Inflammatory macrophage treated with lipopolysaccharide for 1 hour (primary cell): ENCODE measurements around the gene ERN1.
"Not testable (repeated sequence)": the region's sequence is repeated elsewhere in the genome, so short reads cannot be mapped to it uniquely, and the experiment has no call there.

Experiments used
- DNase-seq, 2 donors: peaks; one replicate each; pipeline ENCODE4 v3.0.0-alpha.2; 2020 to 2022

ERN1 gene

DNA sequence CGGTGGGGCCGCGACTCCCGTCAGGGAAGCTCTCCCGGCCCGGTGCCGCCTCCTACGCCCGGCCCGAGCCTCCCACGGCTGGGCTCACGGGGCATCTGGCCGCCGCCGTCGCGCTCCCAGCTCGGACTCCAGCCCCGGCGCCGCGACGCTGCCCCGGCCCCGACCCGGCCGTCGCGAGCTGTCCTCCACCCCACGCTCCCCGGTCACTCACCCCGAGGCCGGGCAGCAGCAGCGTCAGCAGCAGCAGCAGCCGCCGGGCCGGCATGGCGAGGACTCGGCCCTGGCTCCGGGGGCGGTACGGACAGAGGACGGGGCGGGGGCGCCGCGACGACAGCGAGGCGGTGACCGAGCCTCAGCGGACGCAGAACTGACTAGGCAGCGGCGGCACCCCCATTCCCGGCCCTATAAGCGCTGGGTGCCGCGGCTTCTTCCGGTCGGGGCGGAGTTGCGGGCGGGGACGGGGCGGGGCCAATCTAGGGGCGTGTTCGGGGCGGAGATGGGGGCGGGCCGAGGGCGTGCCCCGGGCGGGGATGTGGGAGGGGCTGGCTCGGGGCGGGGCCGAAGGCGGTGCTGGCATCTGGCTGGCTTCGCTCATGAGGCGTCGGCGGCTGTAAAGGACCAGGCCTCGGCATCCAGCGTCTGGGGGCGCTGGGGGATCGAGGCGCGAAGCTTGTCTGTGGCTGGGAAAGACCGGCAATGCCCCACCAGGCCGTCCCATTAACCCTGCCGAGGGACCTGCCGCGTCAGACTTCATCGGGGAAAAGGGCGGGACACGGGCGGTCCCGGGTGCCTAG, at the start of gene ERN1:
TSS of gene ERN1 (minus strand) at position 380 of the 794 bp plus-strand sequence. CDS start at position 265, 115 bp downstream.
- peak; percentile 89 to 96 for DNase-seq

GRCh38 chr17:64179024-64179423, 49.1 kb upstream of the ERN1 start:
- DNase-seq: not testable (repeated sequence)

DNA sequence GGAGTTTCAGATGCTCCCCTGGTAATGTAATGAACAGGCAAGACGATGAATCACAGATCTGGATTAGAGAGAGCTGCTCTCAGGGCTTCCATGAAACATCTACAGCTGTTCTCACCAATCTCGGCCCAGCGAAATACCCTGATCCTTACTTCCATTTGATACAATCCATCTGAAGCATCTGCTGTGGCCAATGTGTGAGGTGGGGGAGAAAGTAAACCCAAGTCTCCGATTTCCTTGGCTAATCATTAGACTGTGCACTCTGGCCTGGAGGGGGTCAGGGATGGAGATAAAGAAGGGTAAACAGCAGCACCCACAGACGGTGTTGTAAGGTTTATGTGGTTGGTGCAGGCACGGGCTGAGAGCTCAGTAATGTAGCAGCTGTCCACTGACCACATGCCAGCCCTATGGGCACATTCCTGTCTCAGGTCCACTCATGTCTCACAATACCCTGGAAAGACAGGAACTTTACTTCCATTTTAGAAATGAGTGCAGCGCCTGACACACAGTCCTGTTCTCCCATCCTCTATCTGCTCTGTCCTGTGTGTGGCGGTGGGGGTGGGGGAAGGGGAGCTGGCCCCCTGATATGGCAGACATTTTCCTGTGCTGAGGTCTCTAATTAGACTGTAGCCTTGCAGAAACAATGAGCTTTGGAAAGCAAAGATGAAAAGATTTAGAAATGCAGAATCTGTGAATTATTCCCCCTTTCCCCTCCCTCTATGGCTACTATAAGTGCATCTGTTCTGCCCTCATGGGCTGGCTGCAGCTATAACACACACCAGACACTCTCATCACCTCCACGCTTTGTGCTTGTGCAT, 48.3 kb upstream of the ERN1 start:
- no peak for DNase-seq

GRCh38 chr17:64177311-64178010, 47.5 kb upstream of the ERN1 start:
- DNase-seq: no peak

GRCh38 chr17:64176556-64176955, 46.6 kb upstream of the ERN1 start:
- no peak for DNase-seq

DNA sequence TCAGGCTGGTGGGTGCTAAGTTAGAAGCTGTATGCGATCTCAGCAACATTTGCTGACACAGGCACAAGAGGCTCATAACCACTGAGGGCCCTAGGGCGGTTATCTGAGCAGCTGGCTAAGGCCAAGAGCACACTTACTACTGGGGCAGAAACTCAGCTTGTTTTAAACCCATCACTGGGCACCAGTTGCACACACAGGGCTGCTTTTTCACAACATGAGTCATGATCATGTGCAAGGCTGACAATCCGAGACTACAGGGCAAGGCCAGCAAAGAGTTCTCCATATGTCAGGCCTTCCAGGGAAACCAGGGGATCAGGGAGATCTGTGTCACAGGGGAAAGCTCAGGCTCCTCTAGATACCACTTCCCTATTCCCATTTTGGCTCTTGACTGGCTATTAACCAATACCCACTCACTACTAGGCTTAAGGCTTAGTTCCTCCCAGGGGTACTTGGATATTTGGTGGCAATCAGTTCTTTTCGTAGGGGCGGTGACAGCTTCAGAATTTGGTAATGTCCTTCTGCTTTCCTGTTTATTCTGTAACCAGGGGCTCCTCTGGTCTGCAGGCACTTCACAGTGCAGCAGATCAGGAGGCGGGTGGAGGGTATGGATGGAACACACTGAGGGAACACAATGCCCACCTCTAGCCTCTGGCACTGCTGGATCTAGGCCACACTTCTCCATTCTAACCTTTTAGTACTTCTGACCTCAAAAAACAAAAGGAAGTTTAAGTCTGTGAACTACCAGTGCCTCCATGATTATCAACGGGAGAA, 44.9 kb upstream of the ERN1 start:
- peak; percentile 91 to 99 for DNase-seq

DNA sequence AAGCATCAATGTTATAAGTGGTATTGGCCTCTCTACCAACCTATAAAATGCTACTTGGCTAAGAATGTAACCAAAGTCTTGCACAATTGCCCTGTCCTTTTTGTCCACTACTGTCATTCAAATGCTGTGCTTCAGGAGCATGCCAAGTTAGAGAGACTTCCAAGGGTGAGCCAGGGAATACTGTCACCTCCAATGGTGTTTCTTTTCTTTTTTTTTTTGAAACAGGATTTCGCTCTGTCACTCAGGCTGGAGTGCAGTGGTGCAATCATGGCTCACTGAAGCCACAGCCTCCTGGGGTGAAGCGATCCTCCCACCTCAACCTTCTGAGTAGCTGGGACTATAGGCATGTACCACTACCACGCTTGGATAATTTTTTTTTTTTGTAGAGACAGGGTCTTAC, 43.7 kb upstream of the ERN1 start:
- no peak for DNase-seq

DNA sequence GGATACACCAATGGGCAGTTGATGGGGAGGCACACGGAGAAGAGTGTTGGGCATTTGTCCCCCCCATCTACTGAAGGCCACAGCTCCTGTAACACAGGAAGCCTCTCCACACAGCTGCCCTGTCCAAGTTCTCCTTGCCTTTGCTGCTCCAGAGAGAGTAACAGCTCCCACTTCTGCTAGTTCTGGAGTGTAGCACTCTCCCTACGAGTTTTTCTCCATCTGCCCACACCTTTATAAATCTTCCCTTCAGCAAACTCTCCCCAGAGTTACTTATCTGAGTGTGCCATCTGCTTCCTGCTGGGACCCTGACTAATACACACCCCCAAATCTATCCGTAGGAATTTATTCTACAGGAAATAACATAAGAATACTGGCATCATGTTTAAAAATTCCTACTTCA, 42.6 kb upstream of the ERN1 start:
- DNase-seq: no peak

GRCh38 chr17:64171041-64171440, 41.1 kb upstream of the ERN1 start:
- no peak for DNase-seq

GRCh38 chr17:64170286-64170685, 40.3 kb upstream of the ERN1 start:
- no peak for DNase-seq

- DNase-seq: not testable (repeated sequence)
Observed at GRCh38 chr17:64167666-64168065, 37.7 kb upstream of the ERN1 start.

- no peak for DNase-seq
Observed at GRCh38 chr17:64166876-64167275, 36.9 kb upstream of the ERN1 start.

DNA sequence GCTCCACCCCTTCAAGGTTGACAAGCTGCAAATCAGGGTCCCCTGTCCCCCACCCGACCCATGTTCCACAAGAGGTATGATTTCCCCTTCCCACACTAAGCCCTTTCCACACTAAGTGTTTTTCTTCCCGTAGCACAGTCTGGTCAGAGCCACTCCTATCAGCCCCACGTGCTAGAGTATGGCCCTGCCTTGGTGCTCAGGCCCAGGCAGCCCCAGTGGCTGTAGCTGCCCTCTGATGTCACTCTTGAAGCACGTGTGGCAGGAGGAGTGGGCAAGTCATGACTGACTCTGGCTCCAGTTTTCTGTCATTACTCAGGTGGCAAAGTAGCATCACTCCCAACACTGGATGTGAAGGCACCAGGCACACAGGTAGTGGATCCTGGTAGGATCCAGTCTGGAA, 35.4 kb upstream of the ERN1 start:
- no peak for DNase-seq

GRCh38 chr17:64164596-64165285, 34.8 kb upstream of the ERN1 start:
- no peak for DNase-seq

DNA sequence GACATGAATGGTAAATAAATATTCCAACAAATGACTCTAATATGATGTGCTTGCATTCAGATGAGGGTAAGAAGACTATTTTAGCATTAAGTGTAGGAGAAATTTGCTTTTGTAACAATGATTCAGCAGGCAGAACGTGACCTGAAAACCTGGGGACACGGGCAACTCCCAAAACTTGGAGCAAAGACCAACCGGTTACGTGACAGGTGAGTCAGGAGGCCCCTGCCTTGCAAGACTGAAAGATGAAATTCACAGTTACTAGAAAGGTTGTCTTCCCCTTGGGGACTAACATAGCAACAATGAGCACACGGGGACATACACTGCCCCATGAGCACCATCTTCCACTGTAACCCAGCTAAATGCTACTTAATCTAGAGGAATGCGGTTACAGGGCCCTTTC, 33.5 kb upstream of the ERN1 start:
- no peak for DNase-seq

DNA sequence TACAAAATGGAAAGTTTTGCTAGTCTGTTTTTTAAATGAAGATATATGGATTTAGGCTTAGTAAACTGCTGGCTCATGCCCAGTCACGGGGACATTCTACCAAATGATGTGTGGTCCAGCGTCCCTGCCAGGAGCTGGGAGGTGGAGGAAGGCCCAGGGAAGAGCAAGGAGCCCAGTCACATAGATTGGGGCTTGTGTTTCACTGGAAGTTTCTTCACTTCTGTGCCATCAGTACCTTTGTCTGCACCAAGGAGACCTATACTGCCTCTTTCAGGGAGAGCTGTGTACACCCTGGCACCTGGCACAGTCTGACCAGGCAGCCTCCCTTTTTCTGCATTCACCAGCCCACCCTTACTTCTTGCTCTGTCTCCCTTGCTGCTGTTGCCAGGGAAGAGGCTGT, 32.6 kb upstream of the ERN1 start:
- DNase-seq: no peak

DNA sequence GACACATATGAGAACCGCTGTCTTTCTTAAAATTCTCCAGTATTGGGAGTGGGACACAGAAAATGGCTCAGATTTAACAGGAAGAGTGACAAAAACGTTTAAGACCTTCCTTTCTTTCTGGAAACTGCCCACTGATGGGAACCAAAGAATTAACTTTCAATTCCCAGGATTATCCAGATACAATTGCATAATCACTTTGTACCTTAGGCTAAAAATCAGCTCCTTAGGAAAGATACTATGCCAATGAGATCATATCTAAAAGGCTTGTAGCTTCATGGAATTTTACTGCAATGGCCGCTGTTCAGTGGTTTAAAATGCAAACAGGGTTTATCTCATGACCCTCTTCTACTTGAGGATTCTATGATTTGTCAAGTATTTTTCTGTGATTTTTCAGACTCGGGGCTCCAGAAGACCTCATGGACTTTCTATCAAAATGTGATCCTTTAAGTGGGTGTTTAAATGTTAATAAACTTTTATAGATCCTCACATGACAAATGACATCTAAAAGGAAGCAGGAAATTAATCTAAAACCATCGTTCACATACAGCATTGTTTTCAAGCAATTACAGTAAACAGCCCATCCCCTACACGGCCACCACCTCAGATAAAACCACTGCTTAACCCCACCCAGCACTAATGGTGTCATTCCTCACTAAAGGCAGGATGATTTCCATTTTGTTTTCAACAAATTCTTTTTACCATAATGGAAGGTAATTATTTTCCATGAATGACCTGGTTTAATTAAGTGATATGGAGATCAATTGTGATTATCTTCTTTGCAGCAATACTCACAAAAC, 31.6 kb upstream of the ERN1 start:
- DNase-seq: no peak

DNA sequence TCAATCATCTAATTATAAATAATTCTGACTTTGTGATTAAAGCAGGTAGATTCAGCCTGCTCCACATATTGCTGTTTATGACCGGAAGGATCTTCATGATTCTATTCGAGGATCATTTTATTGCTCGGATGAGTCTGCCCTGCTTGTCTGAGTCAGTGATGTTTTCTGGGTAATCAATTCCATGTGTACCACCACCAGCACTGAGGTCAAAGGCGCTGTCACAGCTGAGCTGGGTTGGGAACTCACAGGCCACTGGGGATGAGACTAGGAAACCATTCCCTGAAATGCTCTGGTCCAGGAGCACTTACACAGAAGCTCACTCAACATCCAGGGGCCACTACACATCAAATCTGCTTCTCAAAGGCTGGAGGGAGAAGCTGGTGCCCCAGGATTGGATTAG, 30.4 kb upstream of the ERN1 start:
- no peak for DNase-seq

DNA sequence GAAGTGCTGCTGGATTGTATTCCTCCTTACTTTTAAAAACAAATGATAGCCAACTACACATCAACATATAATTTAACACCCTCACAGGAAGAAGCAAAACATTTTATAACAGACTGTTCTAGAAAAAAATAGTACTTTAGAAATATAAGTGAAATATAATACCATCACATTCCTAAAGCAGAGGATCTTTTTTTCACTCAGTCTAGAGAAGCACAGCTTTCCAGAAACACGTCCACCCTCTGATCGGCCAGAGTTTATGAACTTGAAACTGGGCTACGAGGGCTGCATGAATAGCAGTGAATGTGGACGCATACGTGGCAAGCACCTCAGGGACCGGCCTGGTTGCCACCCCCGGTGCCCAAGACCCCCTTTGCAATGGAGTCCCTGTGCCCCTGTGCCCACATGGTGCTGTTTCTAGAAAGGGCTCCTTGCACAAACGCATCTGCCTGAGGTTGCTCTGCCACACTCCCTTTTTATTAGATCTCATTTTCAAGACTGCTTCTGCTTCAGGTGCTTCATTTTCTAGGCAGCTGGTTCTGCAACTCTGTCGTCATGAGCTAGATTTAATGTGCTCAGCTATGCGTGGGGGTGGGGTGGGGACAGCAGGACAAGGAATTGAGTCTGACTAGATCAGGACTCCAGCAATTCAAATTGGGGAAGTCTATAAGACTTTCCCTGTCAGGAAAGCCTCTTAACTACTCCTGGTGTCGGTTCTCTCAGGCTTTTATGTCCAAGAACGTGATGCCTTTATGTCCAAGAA, 29.1 kb upstream of the ERN1 start:
- peak in 1 of 2 donors; percentile 32 for DNase-seq

DNA sequence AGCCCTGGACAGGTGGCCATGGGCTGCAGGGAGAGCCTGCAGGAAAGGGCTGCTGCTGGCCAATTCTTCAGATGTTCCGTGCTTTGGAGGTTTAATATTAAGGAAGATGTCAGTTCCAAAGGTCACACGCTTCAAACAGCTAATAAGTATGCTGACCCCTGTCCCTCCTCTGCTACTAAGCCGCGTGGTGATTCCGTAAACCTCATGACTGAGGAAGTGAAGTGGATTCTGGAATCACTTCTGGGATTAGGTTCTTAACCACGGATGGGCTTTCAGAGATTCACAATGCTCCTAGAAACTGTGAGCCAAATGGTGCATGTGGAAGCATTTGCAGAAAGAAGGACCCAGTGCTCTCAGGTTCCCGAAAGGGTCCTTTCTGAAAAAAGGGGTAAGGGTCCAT, 28.5 kb upstream of the ERN1 start:
- no peak for DNase-seq
